ENCODE measurements around the gene NENF.

- no peak for TF ChIP-seq CTCF (IDR thresholded peaks at IDR 0.05)
- no peak for TF ChIP-seq POLR2A (IDR thresholded peaks at IDR 0.05)
These were observed 18.9 kb downstream of the NENF start for GRCh38 chr1:212451416-212452322.
